ENCODE results near the gene ZBTB7C. TPM values are rescaled to one million over a fixed set of nuclear protein-coding genes. Genes with fewer than 3 reads are reported as not detected.

The ZBTB7C gene
- total and polyA plus RNA-seq, 2 experiments from 2014 or later = 2.3 to 5.5 TPM

DNA sequence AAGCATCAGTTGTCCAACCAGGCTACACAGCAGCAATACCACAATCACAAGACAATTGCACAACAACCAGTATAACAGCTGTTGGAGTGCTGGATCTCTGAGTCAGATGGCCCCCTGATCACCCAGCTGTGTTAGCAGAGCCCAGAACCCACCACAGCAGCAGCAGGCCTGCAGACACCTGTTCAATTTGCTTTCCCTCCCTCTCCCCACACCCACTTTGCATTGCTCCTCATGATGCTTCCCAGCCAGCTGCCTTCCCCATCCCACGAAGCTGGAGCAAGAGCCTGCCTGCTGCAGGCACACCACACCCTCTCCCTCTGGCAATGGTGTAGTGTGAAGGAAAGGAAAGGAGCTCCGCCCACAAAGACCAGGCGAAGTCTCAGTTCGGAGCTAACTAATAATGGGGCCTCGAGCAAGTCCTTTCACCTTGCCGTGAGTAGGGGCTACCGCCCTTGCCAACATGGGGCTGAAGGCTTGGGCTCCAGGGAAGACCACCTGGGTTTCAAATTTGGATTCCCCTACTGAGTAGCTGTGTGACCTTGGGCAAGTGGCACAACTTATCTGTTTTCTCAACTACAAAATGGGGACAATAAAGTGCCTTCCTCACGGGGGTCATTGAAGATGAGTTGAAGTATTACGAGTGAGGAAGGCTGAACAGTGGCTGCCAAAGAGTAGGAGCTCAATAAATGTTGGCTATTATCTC, 19.4 kb upstream of the ZBTB7C start:
- TF ChIP-seq, protein P1, sequence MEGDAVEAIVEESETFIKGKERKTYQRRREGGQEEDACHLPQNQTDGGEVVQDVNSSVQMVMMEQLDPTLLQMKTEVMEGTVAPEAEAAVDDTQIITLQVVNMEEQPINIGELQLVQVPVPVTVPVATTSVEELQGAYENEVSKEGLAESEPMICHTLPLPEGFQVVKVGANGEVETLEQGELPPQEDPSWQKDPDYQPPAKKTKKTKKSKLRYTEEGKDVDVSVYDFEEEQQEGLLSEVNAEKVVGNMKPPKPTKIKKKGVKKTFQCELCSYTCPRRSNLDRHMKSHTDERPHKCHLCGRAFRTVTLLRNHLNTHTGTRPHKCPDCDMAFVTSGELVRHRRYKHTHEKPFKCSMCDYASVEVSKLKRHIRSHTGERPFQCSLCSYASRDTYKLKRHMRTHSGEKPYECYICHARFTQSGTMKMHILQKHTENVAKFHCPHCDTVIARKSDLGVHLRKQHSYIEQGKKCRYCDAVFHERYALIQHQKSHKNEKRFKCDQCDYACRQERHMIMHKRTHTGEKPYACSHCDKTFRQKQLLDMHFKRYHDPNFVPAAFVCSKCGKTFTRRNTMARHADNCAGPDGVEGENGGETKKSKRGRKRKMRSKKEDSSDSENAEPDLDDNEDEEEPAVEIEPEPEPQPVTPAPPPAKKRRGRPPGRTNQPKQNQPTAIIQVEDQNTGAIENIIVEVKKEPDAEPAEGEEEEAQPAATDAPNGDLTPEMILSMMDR (IDR thresholded peaks at IDR 0.05; ENCODE audit: low read depth, low read length) = no peak
- no peak for DNase-seq (ENCODE audit: low read depth in 1 of 2, low spot score in 1 of 2)
- Histone ChIP-seq H3K36me3 (no peaks in the 10 kb centered on the region), H3K9me3 (ENCODE audit: low read depth) (no peaks in the 10 kb centered on the region), H3K27me3 (peaks cover 40% of the 10 kb centered on the region), H3K4me3 (no peak overlapping the region), H3K27ac (no peak overlapping the region), H3K4me1 (ENCODE audit: low read depth) (no peaks in the 10 kb centered on the region)

DNA sequence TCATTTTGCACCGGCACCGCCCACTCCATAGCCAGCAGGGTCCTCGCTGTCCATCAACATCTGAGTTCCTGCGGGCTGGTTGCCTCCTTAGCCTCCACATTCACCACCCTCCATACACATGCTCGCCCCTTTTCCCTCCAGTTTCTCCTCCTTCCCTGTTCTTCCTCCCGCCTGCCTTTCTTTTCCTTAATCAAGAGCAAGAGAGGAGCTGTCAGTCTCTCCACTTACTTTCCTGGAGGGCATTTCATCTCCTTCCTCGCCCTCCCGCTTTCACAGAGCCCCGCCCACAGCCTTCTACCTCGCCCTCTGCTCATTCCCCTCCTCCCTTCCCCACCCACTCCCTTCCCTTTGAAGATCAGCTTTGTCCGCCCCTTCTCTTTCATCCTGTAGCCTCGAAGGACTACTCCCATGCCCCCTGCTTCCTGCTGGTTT, 13.8 kb upstream of the ZBTB7C start:
- no peak for DNase-seq (ENCODE audit: low read depth in 1 of 2, low spot score in 1 of 2)
- H3K9me3 ChIP-seq (ENCODE audit: low read depth) = no peaks in the 10 kb centered on the region
- peaks cover 51% of the 10 kb centered on the region for H3K27me3 ChIP-seq
- H3K27ac ChIP-seq = no peak overlapping the region
- TF ChIP-seq, protein P1 (IDR thresholded peaks at IDR 0.05; ENCODE audit: low read depth, low read length) = no peak
- H3K36me3 ChIP-seq = no peaks in the 10 kb centered on the region
- no peak overlapping the region for H3K4me3 ChIP-seq
- no peaks in the 10 kb centered on the region for H3K4me1 ChIP-seq (ENCODE audit: low read depth)

DNA sequence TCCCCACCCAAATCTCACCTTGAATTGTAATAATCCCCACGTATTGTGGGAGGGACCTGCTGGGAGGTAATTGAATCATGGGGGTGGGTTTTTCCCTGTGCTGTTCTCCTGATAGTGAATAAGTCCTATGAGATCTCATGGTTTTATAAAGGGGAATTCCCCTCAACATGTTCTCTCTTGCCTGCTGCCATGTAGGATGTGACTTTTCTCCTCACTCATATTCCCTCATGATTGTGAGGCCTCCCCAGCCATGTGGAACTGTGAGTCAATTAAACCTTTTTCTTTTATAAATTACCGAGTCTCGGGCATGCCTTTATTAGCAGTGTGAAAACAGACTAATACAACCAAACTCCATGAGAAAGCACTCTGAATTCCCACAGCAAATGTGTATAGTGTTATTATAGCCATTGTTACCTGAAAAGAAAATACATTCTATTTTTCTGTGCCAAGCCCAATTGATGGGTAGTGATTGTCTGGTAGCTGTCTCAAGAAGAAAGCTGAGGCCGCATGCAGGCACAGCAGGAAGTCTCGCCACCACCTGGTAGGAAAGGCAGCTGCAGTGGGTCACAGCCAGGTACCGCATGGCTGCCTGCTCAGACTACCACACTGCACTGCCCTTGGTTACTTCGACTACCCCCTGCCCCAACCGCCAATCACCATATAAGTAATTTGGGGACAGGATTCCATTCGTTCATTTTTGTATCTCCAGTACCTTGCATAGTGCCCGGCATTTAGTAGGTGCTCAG, 10.3 kb upstream of the ZBTB7C start:
- Histone ChIP-seq H3K27me3 (peaks cover 36% of the 10 kb centered on the region), H3K9me3 (ENCODE audit: low read depth) (no peaks in the 10 kb centered on the region), H3K4me3 (no peak overlapping the region), H3K27ac (no peak overlapping the region), H3K4me1 (ENCODE audit: low read depth) (no peaks in the 10 kb centered on the region), H3K36me3 (no peaks in the 10 kb centered on the region)
- DNase-seq (ENCODE audit: low read depth in 1 of 2, low spot score in 1 of 2) = no peak
- TF ChIP-seq, protein P1 (IDR thresholded peaks at IDR 0.05; ENCODE audit: low read depth, low read length) = no peak

DNA sequence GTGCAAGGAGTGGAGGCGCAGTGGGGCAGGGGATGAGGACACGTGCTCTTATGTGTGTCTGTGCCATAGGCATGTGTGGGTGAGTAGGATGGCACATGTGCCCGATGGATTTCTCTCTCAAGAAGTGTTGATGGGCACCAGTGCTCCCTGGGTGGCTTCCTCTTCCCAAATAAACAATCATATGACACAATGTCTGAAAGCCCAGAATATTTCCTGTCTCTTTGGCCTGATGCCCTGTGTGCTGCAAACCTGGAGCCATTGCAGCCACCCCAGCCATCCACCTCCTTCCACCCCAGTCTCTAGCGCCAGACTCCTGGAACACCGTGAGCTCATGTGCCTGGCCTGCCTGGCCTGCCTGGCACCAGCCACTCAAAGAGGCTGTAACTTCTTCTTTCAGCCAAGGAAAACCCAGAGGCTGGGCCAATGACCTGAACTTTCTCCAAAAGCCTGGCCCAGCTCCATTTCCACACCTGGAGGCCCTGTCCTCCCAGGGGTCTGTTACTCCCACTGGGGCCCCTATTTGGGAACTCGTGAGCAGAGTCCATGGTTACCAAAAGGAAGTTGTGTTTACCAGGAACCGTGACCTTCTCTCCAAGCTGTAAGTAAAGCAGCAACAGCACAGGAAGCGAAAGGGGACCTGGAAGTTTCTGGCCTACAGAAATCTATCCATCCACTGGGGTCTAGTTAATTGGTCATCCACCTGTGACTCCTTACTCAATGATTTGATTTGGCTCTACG, 9.5 kb upstream of the ZBTB7C start:
- no peaks in the 10 kb centered on the region for H3K36me3 ChIP-seq
- H3K27me3 ChIP-seq = peaks cover 34% of the 10 kb centered on the region
- no peak overlapping the region for H3K27ac ChIP-seq
- no peak overlapping the region for H3K4me3 ChIP-seq
- no peaks in the 10 kb centered on the region for H3K4me1 ChIP-seq (ENCODE audit: low read depth)
- DNase-seq (ENCODE audit: low read depth in 1 of 2, low spot score in 1 of 2) = no peak
- no peaks in the 10 kb centered on the region for H3K9me3 ChIP-seq (ENCODE audit: low read depth)
- TF ChIP-seq, protein P1 (IDR thresholded peaks at IDR 0.05; ENCODE audit: low read depth, low read length) = no peak

DNA sequence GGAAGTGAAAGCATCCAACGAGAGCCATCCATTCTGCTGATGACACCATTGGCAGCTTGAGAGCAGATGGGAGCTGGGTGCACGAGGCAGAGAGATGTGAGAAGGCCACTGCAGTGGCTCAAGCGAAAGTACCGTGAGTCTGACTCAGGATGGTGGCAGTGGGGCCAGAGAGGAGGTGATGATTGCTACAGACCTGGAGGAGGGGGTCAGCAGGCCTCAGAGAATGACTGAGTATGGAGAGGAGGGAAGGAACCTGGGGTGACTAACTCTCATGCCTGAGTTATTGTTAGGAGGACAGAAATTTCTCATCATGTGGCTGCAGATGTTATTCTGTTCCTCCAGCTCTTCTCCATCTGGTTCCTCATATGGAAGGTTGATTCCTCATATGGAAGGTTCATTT, 8.8 kb upstream of the ZBTB7C start:
- TF ChIP-seq, protein P1 (IDR thresholded peaks at IDR 0.05; ENCODE audit: low read depth, low read length) = no peak
- H3K36me3 ChIP-seq = no peaks in the 10 kb centered on the region
- no peak overlapping the region for H3K4me3 ChIP-seq
- no peak for DNase-seq (ENCODE audit: low read depth in 1 of 2, low spot score in 1 of 2)
- no peaks in the 10 kb centered on the region for H3K4me1 ChIP-seq (ENCODE audit: low read depth)
- H3K27ac ChIP-seq = no peak overlapping the region
- H3K27me3 ChIP-seq = peaks cover 27% of the 10 kb centered on the region
- H3K9me3 ChIP-seq (ENCODE audit: low read depth) = no peaks in the 10 kb centered on the region

All from cardiac muscle cell (in vitro differentiated cells and primary cell).